Activated CD4-positive, alpha-beta T cell treated with anti-CD3 and anti-CD28 coated beads, Interleukin-2, amount 50 U/mL, for 16 hours (primary cell): Measurements from ENCODE around the gene ZNF408.
"Not testable (repeated sequence)": the region's sequence is repeated elsewhere in the genome, so short reads cannot be mapped to it uniquely, and the experiment has no call there.

Source experiments
- DNase-seq: peaks from one replicate; pipeline ENCODE4 v3.0.0-alpha.2; 2020

ZNF408 gene

DNA sequence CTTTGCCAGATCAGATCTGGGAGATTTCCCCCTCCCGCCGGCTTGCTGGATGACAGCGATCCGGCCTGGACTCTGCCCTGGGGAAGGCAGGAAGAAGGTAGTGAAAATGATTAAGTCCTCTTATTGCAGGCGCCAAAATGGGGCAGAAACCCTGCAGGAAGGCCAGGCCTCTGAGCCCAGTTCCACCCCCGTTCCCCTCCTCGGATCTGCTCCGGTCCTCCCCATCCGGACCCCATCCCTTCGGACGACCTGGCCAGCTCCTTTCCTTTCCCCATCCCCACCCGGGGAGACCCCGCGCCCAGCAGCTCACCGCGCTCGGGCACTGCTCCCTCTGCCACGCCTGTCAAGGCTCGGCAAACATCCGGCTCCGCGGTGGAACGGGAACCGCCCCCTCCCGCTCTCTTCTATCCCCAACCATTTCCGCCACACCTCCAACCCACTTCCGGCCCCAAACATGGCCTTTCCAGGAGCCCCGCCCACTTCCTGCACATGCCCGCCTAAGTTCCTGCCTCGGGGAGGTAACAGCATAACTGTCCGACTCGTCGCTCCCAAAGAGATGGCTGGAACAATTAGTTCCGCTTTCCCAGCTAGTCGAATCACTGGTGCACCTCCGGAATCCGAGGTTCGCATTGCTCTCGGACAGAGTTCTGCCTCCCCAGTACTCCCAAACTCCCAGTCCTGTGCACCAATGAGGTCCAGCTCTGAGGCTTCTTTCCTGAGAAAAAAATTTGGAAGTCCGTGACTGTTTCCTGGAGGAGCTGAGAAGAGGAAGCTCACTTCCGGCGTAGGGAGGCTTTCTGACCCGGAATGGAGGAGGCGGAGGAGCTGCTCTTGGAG lies at the start of gene ZNF408, which contains the start of gene ARHGAP1:
TSS of gene ZNF408 (plus strand) at position 791 of the 837 bp plus-strand sequence. CDS start at position 808, 17 bp downstream.
TSS of gene ARHGAP1 (minus strand) at position 379 of the 837 bp plus-strand sequence. CDS start 4,512 bp downstream, outside the sequence.
- DNase-seq = peak; percentile 100

DNA sequence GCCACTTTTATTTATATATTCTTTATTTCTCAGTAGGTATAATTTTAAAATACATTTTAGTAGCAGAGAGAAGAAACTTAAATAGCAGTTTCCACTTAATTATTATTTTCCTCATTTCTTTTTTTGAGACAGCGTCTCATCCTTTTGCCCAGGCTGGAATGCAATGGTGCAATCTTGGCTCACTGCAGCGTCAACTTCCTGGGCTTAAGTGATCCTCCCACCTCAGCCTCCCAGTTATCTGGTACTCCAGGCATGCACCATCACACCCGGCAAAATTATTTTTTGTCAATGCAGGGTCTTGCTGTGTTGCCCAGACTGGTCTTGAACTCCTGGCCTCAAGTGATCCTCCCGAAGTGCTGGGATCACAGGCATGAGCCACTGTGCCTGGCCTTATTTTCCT lies 45.2 kb upstream of the ZNF408 start:
- DNase-seq = no peak

DNA sequence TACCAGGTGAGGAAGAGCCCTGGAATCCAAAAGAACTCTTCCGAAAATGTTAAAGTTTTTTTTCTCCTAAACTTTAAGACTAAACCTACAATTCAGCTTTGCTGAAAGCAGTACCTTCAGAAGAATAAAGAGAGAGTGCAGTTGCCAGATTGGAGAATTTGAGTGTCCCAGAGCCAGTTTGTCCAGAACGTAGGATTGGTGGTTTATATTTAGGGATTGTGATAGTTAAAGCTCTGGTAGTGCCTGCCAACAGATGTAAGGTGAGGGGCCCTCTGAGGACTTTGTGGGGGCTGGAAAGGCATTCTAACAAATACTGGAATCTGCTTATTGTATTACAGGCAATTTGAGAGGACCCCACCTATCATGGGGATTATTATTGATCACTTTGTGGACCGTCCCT lies 43.6 kb upstream of the ZNF408 start:
- DNase-seq = no peak

DNA sequence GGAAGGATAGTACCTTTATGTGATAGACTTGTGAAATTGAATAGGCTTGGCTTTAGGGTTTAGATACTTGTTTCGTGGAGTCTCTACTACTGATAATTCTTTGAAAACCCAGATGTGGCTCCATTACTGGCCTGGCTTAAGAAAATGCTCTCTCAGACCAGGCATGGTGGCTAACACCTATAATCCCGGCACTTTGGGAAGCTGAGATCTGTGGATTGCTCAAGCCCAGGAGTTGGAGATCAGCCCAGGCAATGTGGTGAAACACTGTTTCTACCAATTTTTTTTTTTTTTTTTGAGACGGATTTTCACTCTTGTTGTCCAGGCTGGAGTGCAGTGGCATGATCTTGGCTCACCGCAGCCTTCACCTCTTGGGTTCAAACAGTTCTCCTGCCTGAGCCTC lies 42.6 kb upstream of the ZNF408 start:
- DNase-seq = no peak

DNA sequence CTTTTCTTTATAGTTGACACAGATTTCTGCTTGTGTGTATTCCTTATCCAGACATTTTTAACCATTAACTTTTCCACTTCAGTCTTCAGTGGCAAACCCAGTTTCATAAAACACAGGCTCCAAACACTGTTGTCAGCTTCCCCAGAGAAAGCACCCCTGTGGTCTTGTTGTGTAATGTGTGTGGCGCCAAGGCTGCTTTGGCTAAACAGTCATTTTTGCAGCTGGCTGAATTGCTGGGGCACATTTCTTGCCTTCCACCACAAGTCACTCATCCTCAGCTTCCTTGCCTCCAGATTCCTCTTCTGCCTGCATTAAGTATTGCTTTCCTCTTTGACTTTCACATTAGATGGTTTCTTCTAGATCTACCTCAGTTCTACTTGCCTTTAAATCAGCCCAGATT lies 40.9 kb upstream of the ZNF408 start:
- DNase-seq = no peak

DNA sequence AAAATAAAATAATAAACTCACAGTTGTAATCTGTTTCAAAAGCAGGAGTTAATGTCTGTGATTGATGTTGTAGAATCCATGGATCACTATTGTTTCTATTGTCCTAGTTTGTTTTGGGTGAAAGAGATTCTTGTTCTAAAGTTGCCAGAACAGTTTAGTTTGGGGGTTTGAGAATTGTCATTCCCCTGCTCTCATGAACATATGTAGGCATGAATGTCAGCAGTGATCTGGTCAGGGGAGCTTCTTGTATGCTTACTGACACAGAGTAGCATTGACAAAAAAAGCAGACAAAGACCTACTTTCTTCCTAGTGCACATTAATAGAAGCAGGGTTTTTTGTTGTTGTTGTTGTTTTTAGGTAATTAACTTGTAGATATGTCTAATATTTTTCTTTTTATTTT lies 39.0 kb upstream of the ZNF408 start:
- no peak for DNase-seq

DNA sequence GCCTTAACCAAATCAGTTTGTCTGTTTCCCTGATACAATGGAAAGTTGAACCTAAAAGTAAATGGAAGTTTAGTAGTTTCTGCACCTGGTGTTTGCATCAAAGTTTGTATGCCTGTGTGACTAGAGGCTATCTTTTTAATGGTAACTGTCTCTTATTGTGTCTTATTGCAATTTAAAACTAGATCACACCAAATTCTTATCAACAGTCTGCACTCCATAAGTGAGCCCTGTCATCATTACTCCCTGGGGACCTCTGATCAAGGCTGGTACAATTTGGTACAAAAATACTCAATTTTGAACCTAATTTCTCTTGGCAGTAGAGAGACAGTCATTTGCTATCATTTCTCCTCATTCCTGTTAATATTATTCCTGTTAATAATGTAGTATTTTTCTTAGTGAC lies 38.5 kb upstream of the ZNF408 start:
- no peak for DNase-seq

DNA sequence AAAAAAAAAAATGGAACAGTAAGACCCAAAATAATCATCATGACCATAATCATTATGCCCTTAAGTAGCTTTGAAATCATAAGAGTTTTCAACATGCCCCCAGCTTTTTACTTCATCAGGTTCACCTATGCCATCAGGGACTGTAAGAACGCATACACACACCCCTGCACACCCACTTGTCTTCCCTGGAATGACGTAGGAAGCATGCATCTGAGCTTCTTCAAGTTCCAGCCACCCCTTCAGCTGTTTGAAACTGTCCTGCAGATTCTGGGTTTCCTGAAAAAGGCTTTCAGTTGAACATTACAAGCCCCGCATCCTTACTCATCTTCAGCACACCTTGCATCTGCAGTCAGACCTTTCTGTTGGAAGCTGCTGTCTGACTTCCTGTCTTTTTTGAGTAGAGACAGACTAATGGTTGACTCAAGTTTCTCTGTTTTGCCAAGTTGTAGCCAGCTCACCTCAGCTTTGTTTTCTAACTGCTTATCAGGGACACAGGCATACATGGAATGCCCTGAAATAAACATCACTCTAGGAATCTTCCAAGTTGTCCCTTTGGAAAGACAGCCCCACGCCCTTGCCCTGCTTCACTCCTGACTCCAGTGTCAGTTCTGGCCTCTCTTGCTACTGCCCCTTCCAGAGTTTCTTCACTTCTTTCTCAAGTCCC lies 37.4 kb upstream of the ZNF408 start:
- no peak for DNase-seq

DNA sequence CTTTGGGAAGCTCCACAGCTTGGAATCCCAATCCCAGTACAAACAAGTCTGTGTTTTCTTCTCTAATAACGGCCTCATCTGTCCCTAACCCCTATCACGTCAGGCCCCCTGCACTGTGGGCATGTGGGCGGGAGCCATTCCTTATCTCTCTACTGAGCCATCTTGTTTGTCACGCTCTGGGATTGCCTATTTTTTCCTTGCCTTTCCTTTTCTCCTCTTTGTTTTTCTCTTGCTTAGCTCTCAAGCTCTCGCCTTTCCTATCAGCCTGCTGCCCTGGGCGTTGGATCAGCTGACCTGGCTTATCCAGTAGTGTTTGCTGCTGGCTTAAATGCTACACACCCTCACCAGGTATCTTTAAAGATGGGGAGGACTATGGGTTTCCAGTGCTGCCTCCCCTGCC lies 36.2 kb upstream of the ZNF408 start:
- DNase-seq = no peak

DNA sequence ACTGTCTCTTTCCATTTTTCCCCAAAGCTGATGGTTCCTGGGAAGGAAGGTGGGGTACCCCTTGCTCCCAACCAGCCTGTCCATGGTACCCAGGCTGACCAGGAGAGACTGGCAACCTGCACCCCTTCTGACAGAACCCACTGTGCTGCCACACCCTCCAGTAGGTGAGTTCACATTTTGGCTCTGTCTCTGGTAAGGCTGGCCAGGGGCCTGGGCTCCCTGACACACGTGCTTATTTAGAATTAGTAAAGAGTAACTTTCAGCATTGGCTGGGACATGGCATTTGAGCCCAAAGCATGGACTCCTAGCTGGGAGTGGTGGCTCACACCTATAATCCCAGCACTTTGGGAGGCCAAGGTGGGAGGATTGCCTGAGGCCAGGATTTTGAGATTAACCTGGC lies 35.5 kb upstream of the ZNF408 start:
- DNase-seq = no peak

DNA sequence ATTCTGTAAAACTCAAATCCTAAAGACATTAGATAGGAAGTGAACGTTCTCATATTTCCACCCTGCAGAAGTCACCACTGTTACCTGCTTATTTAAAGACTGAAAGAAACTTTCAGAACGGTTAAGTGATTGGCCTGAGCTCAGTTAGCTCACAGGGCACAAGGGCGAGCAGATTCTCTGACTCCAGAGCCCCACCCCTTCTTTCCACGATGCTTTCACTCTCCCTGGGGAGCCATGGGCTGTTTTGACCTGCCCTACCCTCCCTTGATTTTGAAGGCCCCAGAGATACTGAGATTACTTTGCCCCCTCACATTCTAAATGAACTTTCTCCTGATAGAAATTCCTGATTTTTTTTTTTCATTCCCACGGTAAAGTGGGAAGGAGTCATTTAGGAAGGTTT lies 34.3 kb upstream of the ZNF408 start:
- DNase-seq = no peak

DNA sequence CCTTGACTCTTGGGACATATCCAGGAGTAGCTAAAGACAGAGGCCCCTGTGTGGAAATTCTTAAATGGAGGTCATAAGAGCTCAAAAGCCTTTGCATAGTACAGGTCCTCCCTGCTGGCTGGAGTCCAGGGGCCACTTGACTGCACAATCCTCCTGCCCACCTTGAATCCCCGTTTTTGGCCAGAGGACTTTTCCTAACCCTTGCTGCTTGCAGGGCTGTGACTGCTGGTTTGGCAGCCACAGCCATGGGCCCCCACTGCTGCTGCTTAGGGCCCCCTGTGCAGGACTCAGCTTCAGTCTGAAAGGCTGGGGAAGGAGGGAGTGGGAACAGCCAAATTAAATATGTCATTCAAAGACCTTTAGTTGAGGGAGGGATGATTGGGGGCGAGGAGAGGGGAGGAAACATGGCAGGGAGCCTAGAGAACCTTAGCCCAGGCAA lies 33.8 kb upstream of the ZNF408 start:
- no peak for DNase-seq

DNA sequence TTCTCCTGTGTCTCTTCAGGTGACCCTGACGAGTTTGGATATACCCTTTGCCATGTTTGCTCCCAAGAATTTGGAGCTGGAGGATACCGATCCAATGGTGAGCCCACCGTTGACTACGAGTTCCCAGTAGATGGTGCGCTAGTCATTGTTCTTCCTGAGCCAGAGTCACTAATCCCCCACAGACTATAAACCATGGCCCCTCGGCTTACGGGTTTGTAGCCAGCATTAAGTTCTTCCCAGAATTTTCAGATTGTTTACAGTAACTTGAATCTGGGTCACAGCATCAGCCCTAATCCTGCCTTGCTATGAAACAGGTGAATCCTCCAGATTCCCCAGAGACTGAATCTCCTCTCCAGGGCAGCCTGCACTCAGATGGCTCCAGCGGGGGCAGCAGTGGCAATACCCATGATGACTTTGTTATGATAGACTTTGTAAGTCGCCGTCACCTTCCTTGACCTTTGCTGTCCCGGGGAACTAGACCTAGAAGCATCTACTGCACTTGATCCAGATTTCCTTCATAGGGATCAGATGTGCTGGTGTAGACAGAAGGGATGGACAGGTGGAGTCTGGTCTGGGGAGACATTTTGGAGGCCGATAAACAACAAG lies 32.2 kb upstream of the ZNF408 start:
- DNase-seq = no peak

DNA sequence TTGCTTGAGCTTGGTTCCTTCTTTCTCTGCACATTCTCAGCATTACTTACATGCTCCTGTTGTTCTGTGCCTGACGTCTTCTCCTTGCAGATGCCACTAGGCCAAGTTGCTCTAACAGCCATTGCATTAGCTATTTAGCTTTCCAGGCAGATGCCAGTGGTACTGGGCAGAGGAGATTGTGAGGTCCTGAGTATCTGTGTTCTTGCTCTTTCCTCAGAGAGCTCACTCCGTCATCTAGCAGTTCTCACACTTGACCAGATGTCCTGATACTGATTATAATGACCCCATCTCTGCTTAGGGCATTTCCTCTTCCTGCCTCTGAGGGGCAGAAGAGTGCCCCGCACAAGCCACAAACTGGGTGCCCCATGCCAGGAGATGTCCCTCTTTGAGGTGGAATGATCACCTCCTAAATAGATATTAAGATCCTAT lies 31.1 kb upstream of the ZNF408 start:
- no peak for DNase-seq

DNA sequence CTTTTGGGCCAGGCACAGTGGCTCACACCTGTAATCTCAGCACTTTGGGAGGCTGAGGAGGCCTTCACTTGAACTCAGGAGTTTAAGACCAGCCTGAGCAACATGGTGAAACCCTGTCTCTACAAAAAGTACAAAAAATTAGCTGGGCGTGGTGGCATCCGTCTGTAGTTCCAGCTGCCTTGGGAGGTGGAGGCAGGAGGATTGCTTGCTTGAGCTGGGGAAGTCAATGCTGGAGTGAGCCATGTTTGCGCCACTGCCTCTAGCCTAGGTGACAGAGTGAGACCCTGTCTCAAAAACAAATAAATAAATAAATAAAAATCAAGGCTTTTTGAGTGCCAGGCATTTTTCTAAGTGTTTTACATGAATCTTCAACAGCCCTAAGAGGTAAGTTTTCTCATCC lies 30.3 kb upstream of the ZNF408 start:
- DNase-seq = not testable (repeated sequence)

DNA sequence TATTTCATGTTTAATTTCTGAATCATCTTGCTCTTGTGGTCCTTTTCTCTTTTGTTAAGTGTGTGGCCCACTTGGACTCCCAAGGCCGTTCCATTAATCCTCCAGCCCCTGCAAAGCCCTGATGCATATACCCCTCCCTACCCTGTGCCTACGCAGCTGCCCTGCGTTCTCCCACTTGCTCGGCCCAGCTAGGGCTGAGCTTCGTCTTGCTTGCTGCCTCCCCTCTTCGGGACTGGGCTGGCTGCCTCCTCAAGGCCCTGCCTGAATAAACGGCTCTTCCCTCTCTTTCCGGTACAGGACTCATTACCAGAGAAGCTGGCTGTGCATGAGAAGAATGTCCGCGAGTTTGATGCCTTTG lies 28.9 kb upstream of the ZNF408 start:
- no peak for DNase-seq

DNA sequence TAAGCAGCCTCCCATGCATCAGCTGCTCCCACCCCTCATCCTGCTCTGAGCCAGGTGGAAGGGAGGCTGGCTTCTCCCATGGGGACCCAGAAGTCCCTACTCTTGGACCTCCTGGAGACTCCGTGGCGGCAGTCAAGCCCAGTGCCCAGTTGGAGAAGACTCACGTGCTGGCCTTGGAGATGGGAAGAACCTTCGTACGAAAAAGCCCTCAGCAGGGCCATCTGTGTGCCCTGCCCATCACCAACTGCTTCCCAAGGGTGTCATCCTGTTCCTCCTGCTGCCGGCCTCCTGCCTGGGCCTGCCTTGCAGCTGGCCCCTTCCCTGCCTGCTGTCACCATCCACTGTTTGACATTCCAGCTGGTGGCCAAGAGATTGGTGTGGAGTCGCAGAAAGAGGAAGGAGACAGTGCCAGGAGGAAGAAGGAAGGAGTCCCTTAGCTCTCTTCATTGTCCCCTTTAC lies 28.4 kb upstream of the ZNF408 start:
- no peak for DNase-seq

DNA sequence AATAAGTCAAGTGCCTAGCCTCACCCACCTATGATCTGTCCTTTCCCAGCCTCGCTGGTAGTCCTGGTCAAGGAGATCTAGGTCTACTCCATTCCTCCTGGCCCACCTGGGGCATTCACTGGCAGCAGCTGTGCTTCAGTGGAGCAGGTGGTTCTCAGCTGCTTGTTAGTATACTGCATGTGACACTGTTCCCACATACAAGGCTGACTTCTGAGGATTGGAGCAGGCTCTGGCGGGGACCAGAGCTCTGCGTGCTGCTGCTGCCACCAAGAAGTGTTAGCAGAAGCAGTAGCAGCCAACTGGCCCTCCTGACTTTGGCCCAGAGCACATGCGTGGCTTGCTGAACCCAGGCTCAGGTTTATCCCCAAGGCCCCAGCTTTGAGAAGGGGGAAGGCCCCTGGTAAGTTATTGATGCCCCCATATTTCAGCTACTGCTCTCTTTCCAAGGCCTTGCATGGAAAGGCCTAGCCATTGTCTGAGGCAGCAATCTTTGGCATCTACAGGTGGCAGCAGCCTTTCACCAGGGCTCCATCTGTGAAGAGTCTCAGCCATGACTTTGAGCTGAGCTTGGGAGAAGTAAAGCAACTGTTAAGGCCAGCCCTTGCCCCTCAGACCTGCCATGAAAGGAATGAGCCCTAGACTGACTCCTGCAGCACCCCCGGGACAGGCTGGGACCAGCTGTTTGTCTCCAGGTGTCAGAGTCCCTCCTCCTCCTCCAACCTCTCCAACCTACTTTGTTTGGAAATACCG lies 26.9 kb upstream of the ZNF408 start:
- no peak for DNase-seq

DNA sequence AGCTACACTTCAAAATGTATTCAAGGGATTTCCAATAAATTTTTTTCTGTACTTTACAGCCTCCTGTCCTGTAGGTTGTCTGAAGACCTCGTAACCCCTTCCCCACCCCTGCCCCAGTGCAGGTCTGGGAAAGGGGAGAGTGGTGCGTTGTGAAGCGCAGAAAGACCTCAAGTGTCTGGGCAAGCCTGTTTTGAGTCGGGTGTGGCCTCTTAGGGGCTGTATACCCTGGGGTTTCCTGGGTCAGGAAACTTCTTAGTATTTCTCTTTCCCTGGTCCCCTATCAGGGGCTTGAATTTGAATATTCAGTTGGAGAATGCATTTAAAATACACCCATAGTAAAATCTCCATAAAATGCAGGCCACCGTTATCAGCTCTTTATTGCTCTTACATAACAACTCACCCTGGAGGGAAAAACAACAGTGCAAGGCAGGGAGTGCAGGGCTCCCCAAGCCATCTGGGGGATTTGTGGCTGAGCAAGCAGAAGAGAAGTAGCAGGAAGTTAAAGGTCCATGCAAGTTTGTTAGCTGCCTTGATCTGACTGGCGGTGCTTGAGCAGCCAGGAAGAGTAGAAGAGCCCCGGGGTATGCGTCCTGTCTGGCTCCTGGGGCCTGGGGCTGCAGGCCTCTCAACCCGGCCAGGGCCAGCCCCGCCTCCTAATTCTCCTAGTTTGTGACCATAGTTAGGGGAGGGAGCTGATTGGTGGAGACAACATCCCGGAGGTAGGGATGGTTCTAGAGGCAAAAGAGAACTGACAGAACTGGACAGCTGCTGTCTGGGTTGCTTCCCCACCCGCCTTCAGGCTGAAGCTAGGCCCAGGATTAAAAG lies 26.2 kb upstream of the ZNF408 start:
- DNase-seq = no peak

DNA sequence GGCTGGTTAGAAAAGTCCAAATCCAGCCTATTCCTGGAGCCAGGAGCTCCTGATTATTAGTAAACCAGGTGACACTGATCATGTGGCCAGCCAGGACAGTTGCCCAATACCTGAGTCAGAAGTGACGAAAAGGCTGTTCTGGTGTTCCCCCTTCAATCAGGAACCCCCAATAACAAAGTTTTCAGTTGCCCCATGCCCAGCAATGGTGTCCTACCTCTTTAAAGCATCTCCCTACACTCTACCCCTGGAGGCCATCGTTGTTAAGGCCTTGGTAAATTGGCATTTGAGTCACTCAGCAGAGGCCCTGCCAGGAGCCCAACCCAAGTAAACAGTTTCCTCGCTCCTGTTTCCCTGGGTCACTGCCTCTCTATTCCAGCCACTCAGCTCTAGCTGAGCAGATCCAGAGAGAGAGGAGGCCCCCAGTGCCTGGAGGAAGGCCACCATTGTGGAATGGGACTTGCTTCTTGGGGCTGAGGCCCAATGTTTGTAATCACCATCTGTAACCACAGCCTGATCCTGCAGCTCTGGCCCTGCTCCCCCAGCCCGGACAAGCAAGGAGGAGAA lies 25.5 kb upstream of the ZNF408 start:
- DNase-seq = no peak

DNA sequence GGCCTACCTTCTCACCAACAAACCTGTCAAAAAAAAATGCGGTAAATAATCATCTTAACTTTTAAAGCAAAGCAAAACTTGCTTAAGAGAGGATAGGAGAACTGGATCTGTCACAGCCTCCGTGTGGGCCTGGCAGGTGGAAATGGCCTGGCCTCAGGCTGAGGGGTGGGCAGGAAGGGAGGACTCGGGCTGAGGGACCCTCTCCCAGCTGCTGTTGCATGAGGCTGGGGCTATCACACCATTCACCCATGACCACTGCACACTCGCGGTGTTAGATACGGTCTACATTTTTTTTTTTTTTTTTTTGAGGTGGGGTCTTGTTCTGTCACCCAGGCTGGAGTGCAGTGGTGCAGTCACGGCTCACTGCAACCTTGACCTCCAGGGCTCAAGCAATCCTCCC lies 24.9 kb upstream of the ZNF408 start:
- DNase-seq = no peak
